A549 (cell line): ENCODE results near the gene AUTS2. TPM values are rescaled to one million over a fixed set of nuclear protein-coding genes. Genes with fewer than 3 reads are reported as not detected.

Experiments used
- ATAC-seq, 2 experiments: fragments of 200-7000 bp in 1 of 2; fragments of >200 bp in 1 of 2; cut with Nextera tagmentation in 1 of 2; cut with Tn5 transposase in 1 of 2; 3 replicates each; pipeline versions ENCODE4 v1.8.0 to v1.9.1; 2018 to 2020; ENCODE audit warnings: mild to moderate bottlenecking in 1 of 2, moderate library complexity in 1 of 2
- CTCF ChIA-PET: fragments of 300-600 bp; sonication (Branson Sonifier 250); formaldehyde crosslinking; extraction: SDS; loops from one replicate; lab custom pipeline; 2021; ENCODE audit warnings: antibody characterized with exemption, inconsistent platforms; lab: Yijun Ruan, JAX
- POLR2A ChIA-PET: fragments of 350-600 bp; formaldehyde crosslinking; extraction: SDS; loops from one replicate; lab custom pipeline; 2021; ENCODE audit warnings: antibody characterized with exemption, inconsistent platforms; lab: Yijun Ruan, JAX
- DNase-seq, 2 experiments: peaks; one replicate each; pipeline versions ENCODE4 v3.0.0 to v3.0.0-alpha.2; 2011 to 2016; ENCODE audit warnings: low read depth in 1 of 2, low spot score in 1 of 2
- FAIRE-seq: peaks from 2 replicates; lab custom pipeline; 2011; peaks lifted over from hg19 to GRCh38; lab: Jason Lieb, UNC
- H3K27ac ChIP-seq, 2 experiments: fragments of >200 bp; sonication (Bioruptor Twin); formaldehyde crosslinking; 3 replicates each; pipeline ENCODE4 v1.5.1; 2016 to 2017
- H3K4me1 ChIP-seq: fragments of >200 bp; sonication (Bioruptor Twin); formaldehyde crosslinking; 3 replicates; pipeline ENCODE4 v1.6.1; 2016
- H3K4me2 ChIP-seq: fragments of >200 bp; sonication (Bioruptor Twin); formaldehyde crosslinking; 3 replicates; pipeline ENCODE4 v1.6.1; 2016
- H3K4me3 ChIP-seq: fragments of >200 bp; sonication (Bioruptor Twin); formaldehyde crosslinking; 3 replicates; pipeline ENCODE4 v1.5.1; 2016
- H3K9me3 ChIP-seq: fragments of >200 bp; sonication (Bioruptor Twin); formaldehyde crosslinking; 3 replicates; pipeline ENCODE4 v1.6.1; 2016
- CEBPB ChIP-seq, 2 experiments: fragments of >200 bp in 1 of 2; sonication (Bioruptor Twin) in 1 of 2; formaldehyde crosslinking in 1 of 2; IDR thresholded peaks; 2 replicates each; pipeline ENCODE4 v1.6.1; 2012 to 2016
- CHD2 ChIP-seq: fragments of 150-350 bp; IDR thresholded peaks from 2 replicates; pipeline ENCODE4 v1.6.1; 2014; ENCODE audit warnings: low read length; ENCODE audit not compliant: partially characterized antibody
- FOSL2 ChIP-seq, 2 experiments: fragments of 450-650 bp in 1 of 2; fragments of >200 bp in 1 of 2; sonication (Bioruptor Twin) in 1 of 2; formaldehyde crosslinking; IDR thresholded peaks; 2 replicates each; pipeline versions ENCODE4 v1.5.0 to v1.6.1; 2016 to 2020; ENCODE audit warnings: mild to moderate bottlenecking in 1 of 2, moderate library complexity in 1 of 2
- JUN ChIP-seq, 2 experiments: fragments of >200 bp; sonication (Bioruptor Twin); formaldehyde crosslinking; IDR thresholded peaks; 2 replicates in 1 of 2; 3 replicates in 1 of 2; pipeline ENCODE4 v1.6.1; 2016 to 2017
- KDM1A ChIP-seq: fragments of 200-600 bp; sonication (generic); IDR thresholded peaks from 2 replicates; pipeline ENCODE4 v1.6.1; 2016; ENCODE audit warnings: low read depth, mild to moderate bottlenecking
- MAFK ChIP-seq: fragments of 450-650 bp; IDR thresholded peaks from 2 replicates; pipeline ENCODE4 v1.6.1; 2014; ENCODE audit not compliant: partially characterized antibody
- NPAS2 ChIP-seq: fragments of 250-450 bp; sonication (Bioruptor Pico); IDR thresholded peaks from 2 replicates; pipeline ENCODE4 v1.8.0; 2022; ENCODE audit warnings: mild to moderate bottlenecking, moderate library complexity, borderline replicate concordance
- PHF8 ChIP-seq: fragments of 200-600 bp; sonication (generic); IDR thresholded peaks from 2 replicates; pipeline ENCODE4 v1.6.1; 2016; ENCODE audit warnings: low read depth, mild to moderate bottlenecking, antibody characterized with exemption, moderate library complexity, borderline replicate concordance
- TP53 ChIP-seq: fragments of 250-450 bp; sonication (Bioruptor Pico); IDR thresholded peaks from 2 replicates; pipeline ENCODE4 v1.5.0; 2021; ENCODE audit warnings: mild to moderate bottlenecking, moderate library complexity
- ZSCAN20 ChIP-seq: fragments of 250-450 bp; sonication (Bioruptor Pico); IDR thresholded peaks from 2 replicates; pipeline ENCODE4 v1.8.0; 2022; ENCODE audit warnings: mild to moderate bottlenecking, moderate library complexity
- WGBS: methylation state at CpG from one replicate; pipeline ENCODE4 v1.1.6; 2017; ENCODE audit errors: missing lambda C conversion rate; 5-methylcytosine and 5-hydroxymethylcytosine counted together
- polyA plus RNA-seq, 4 experiments: library from polyadenylated mRNA; depleted of rRNA in 3 of 4; stranded (reverse); fragments of >200 nt; fragmentation: RNase III in 1 of 4; extraction: RNeasy Plus Mini Kit Qiagen cat#74134 plus additional on column Dnase treatment in 1 of 4; gene quantifications; 2 replicates in 3 of 4; 3 replicates in 1 of 4; pipeline ENCODE4 v1.2.3, GENCODE V29; 2011 to 2017
- TF ChIP-seq, protein P1 (sequence below): fragments of 200-600 bp; sonication (generic); IDR thresholded peaks from 2 replicates; pipeline ENCODE4 v1.6.1; 2016; ENCODE audit warnings: antibody characterized with exemption, mild to moderate bottlenecking, moderate library complexity
- TF ChIP-seq, protein P2 (sequence below): fragments of 150-350 bp; IDR thresholded peaks from 2 replicates; pipeline ENCODE4 v1.6.1; 2014; ENCODE audit warnings: low read depth, mild to moderate bottlenecking, low read length
- TF ChIP-seq, protein P3 (sequence below): IDR thresholded peaks from 2 replicates; pipeline ENCODE4 v1.6.1; 2012
- TF ChIP-seq, protein P4 (sequence below): fragments of >200 bp; sonication (Bioruptor Twin); formaldehyde crosslinking; IDR thresholded peaks from 3 replicates; pipeline ENCODE4 v1.6.1; 2016

AUTS2 gene
- polyA plus RNA-seq, 2 of the 4 experiments (the other 2 are of a cell fraction) = 1.6 to 3.6 TPM

DNA sequence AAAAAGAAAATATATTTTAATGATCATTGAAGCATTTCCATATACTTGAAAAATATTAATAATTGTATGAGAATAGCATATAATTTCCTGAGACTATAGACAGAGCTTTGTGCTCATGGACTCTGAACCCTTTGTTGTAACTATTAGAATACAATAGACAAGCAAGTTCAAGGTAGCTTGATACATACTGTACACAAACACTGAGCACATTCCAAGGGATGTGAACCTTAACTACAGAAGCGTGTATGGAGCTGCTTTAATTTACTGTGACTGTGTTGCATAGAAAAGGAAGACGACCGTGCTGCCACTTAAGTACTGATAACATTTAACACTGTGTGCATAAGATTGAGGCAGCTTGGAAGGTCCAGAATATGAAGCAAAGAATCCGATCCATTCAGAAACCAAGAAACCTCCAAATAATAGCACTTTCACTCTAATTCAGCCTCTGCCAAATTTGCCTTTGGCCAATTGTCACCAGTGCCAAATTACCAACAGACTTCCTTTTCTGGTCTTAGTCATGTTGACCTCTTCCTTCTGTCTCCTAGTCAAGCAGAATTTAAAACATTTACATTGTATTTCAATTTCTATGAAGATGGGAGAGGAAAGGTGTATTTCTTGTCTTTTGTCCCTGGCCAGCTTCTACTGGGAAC lies 967.6 kb downstream of the AUTS2 start (continued):
- TF ChIP-seq, protein P1, sequence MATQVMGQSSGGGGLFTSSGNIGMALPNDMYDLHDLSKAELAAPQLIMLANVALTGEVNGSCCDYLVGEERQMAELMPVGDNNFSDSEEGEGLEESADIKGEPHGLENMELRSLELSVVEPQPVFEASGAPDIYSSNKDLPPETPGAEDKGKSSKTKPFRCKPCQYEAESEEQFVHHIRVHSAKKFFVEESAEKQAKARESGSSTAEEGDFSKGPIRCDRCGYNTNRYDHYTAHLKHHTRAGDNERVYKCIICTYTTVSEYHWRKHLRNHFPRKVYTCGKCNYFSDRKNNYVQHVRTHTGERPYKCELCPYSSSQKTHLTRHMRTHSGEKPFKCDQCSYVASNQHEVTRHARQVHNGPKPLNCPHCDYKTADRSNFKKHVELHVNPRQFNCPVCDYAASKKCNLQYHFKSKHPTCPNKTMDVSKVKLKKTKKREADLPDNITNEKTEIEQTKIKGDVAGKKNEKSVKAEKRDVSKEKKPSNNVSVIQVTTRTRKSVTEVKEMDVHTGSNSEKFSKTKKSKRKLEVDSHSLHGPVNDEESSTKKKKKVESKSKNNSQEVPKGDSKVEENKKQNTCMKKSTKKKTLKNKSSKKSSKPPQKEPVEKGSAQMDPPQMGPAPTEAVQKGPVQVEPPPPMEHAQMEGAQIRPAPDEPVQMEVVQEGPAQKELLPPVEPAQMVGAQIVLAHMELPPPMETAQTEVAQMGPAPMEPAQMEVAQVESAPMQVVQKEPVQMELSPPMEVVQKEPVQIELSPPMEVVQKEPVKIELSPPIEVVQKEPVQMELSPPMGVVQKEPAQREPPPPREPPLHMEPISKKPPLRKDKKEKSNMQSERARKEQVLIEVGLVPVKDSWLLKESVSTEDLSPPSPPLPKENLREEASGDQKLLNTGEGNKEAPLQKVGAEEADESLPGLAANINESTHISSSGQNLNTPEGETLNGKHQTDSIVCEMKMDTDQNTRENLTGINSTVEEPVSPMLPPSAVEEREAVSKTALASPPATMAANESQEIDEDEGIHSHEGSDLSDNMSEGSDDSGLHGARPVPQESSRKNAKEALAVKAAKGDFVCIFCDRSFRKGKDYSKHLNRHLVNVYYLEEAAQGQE = no peak

DNA sequence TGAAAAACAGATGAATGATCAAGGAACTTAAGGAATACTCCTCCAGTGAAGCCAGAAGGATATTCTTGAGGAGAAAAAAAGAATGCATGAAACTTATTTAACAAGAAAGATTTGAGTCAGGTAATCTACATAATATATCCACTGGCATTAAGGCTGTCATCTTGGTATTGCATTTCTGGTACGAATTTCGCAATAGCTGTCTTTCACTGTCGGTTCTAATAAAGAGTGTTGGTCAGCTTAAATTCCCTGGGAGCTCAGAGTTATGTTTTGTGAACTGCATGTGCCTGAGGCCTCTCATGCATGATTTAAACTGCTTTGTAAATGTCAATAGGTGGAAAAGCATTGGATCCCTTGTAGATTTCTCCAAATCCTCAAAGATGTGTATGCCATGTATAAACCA lies 968.4 kb downstream of the AUTS2 start:
- no peak for DNase-seq
- no peak for FAIRE-seq
- POLR2A ChIA-PET = no interaction called here
- Histone ChIP-seq H3K4me1 (peaks cover 12% of the 10 kb centered on the region), H3K27ac (no peak overlapping the region), H3K9me3 (no peaks in the 10 kb centered on the region), H3K4me2 (no peak overlapping the region), H3K4me3 (no peak overlapping the region)
- no peak for ATAC-seq
- CTCF ChIA-PET = no interaction called here
- TF ChIP-seq PHF8 = no peak
- TF ChIP-seq, protein P2, sequence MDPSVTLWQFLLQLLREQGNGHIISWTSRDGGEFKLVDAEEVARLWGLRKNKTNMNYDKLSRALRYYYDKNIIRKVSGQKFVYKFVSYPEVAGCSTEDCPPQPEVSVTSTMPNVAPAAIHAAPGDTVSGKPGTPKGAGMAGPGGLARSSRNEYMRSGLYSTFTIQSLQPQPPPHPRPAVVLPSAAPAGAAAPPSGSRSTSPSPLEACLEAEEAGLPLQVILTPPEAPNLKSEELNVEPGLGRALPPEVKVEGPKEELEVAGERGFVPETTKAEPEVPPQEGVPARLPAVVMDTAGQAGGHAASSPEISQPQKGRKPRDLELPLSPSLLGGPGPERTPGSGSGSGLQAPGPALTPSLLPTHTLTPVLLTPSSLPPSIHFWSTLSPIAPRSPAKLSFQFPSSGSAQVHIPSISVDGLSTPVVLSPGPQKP = no peak
- peak; percentile 66 to 75 for TF ChIP-seq CEBPB (IDR thresholded peaks at IDR 0.05)
- no peak for TF ChIP-seq CHD2
- TF ChIP-seq TP53 (CRISPR knock-in tag) = no peak
- 20% methylated on average over 3 of the region's 3 CpGs for WGBS

GRCh38 chr7:70568674-70569334 lies 970.5 kb downstream of the AUTS2 start:
- ATAC-seq = no peak
- Histone ChIP-seq H3K4me3 (no peak overlapping the region), H3K4me1 (peaks cover 21% of the 10 kb centered on the region), H3K4me2 (no peak overlapping the region), H3K9me3 (no peaks in the 10 kb centered on the region), H3K27ac (no peak overlapping the region)
- CTCF ChIA-PET = no interaction called here
- POLR2A ChIA-PET = no interaction called here
- TF ChIP-seq, protein P3, sequence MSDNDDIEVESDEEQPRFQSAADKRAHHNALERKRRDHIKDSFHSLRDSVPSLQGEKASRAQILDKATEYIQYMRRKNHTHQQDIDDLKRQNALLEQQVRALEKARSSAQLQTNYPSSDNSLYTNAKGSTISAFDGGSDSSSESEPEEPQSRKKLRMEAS = no peak
- TF ChIP-seq ZSCAN20 (CRISPR knock-in tag) (no peak), KDM1A (no peak), MAFK (peak; percentile 75)
- TF ChIP-seq, protein P4, sequence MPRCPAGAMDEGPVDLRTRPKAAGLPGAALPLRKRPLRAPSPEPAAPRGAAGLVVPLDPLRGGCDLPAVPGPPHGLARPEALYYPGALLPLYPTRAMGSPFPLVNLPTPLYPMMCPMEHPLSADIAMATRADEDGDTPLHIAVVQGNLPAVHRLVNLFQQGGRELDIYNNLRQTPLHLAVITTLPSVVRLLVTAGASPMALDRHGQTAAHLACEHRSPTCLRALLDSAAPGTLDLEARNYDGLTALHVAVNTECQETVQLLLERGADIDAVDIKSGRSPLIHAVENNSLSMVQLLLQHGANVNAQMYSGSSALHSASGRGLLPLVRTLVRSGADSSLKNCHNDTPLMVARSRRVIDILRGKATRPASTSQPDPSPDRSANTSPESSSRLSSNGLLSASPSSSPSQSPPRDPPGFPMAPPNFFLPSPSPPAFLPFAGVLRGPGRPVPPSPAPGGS = no peak
- no peak for FAIRE-seq
- DNase-seq = no peak
- WGBS = 45% methylated on average over 8 of the region's 8 CpGs

- no peak for FAIRE-seq
- WGBS = 65% methylated on average over 4 of the region's 4 CpGs
- no peak overlapping the region for H3K4me3 ChIP-seq
- ChIA-PET POLR2A (no interaction called here), CTCF (no interaction called here)
- H3K27ac ChIP-seq = no peak overlapping the region
- TF ChIP-seq JUN (IDR thresholded peaks at IDR 0.05) (no peak), NPAS2 (CRISPR knock-in tag) (no peak), FOSL2 (IDR thresholded peaks at IDR 0.05) (no peak), FOSL2 (CRISPR knock-in tag; IDR thresholded peaks at IDR 0.05) (no peak)
- no peaks in the 10 kb centered on the region for H3K9me3 ChIP-seq
- peaks cover 21% of the 10 kb centered on the region for H3K4me1 ChIP-seq
- DNase-seq = no peak
- no peak overlapping the region for H3K4me2 ChIP-seq
- no peak for ATAC-seq
Measured at GRCh38 chr7:70569335-70569819, 971.1 kb downstream of the AUTS2 start.
